Measurements from ENCODE around the gene ST6GALNAC5. TPM values are rescaled to one million over a fixed set of nuclear protein-coding genes. Genes with fewer than 3 reads are reported as not detected.

The ST6GALNAC5 gene
- total RNA-seq, result 1.5 and 5.6 TPM in 2 replicates

DNA sequence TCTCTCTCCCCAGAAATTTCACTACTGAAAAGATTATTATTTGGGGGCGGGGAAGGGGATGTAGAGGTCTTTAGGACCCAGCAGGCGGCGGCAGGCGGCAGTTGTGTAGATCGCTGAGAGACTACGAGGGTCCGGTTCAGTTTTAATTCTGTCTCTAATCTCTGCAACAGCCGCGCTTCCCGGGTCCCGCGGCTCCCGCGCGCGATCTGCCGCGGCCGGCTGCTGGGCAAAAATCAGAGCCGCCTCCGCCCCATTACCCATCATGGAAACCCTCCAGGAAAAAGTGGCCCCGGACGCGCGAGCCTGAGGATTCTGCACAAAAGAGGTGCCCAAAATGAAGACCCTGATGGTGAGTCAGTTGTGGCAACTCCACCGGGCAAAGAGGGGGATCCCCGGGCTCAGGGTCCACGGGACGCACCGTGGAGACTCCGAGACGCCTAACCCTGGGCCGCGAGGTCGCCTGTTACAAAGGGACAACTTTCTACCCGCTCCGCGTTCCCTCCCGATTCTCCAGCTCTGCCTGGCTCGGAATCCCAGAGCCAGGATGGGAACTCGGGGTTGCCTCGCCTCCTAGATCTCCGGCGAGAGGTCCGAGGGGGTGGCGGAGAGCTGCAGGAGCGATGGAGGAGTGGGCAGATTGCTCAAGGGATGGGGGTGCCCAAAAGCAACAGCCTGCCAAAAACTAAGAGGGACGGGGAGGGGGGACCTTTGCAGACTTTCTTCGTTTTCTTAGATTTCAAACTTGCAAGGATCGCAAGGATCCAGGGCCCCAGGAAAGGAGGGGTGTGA, at the start of gene ST6GALNAC5:
ST6GALNAC5 (plus strand) TSS at position 139 of the 789 bp plus-strand sequence.

